ENCODE results near the gene THSD4.
A peak's percentile ranks its signal among the peaks of the same experiment; 100 is the strongest.
"Not testable (repeated sequence)": the region's sequence is repeated elsewhere in the genome, so short reads cannot be mapped to it uniquely, and the experiment has no call there.

THSD4 gene

DNA sequence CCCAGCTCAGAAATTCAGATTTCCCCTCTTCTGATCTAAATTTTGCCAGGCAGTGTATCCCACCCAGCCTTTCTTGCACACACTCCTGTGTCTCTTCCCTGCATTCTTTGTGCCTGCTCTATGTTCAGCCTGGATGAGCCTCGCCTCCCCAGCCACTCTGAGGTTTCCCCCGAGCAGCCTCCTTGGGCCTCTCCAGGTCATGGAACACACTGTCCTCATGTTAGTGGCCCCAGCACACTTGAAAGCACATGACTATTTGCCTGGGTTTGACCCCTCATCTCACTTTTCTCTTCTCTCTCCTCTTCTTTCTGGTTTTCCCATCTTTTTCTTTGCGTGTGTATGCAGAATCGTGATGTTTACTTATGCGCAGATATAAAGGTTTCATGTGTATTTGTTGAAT lies 3.1 kb downstream of the THSD4 start:
- in situ Hi-C loops (cut with MboI; ENCODE audit: low sequenced_read_pairs), result loop anchor here (5.0 kb wide), 1 partner anchor 324 kb away; no protein-coding TSS in a partner anchor
- no peak overlapping the region for H3K4me3 ChIP-seq

DNA sequence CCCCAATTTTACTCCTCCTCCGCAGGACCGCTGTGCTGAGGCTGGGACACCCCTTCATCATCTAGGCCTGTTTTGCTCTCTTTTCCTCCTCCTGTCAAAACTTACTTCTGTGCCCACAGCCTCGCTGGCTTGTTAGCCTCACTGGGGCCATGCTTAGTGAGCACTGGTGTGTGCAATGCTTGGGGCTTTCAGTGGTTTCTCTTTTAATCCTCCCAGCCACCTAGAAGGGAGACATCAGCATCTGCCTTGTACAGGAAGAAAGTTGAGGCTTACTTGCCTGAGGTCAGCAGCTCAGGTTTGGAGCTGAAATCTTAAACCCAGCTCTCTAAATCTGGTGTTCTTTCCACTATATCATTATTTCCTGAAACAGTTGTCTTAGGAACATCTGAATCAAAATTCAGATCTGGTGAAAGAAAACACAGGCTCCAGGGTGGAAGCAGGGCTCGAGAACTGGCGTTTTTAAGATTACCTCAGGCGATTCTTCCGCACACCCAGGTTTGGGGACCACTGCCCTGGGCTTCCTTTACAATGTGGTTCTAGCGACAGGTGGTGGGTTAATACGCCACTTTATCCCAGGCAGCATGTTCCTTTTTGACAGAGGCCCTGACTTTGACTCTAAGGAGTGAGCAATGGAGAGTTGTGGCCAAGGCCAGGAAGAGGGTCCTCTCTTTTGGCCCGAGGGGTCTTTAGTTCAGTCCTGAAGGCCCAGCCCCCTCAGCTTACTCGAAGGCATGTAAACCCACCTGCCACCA lies 3.8 kb downstream of the THSD4 start:
- Histone ChIP-seq H3K4me3 (no peak overlapping the region), H3K9me3 (no peaks in the 10 kb centered on the region)

More for the DNA sequence above, 3.1 kb downstream of the THSD4 start:
- no peak for DNase-seq (ENCODE audit: low spot score in 2 of 2)
- Histone ChIP-seq H3K27me3 (ENCODE audit: low read depth) (no peaks in the 10 kb centered on the region), H3K4me1 (0 out of 2 replicates have a peak, but pooled peaks cover 2% of the 10 kb centered on the region), H3K36me3 (replicated peaks) (no peaks in the 10 kb centered on the region), H3K9me3 (no peaks in the 10 kb centered on the region)

GRCh38 chr15:71120428-71120944 lies 5.2 kb downstream of the THSD4 start:
- Histone ChIP-seq H3K27me3 (ENCODE audit: low read depth) (no peaks in the 10 kb centered on the region), H3K9me3 (no peaks in the 10 kb centered on the region), H3K4me1 (no peaks in the 10 kb centered on the region), H3K36me3 (replicated peaks) (no peaks in the 10 kb centered on the region), H3K4me3 (no peak overlapping the region)
- in situ Hi-C loops (cut with MboI; ENCODE audit: low sequenced_read_pairs), result no loop called here
- DNase-seq (ENCODE audit: low spot score in 2 of 2), result no peak

More for the DNA sequence above, 3.8 kb downstream of the THSD4 start:
- Histone ChIP-seq H3K27me3 (ENCODE audit: low read depth) (no peaks in the 10 kb centered on the region), H3K4me1 (0 out of 2 replicates have a peak, but pooled peaks cover 2% of the 10 kb centered on the region), H3K36me3 (replicated peaks) (no peaks in the 10 kb centered on the region)
- no peak for DNase-seq (ENCODE audit: low spot score in 2 of 2)
- in situ Hi-C loops (cut with MboI; ENCODE audit: low sequenced_read_pairs), result loop anchor here (5.0 kb wide), 1 partner anchor 323 kb away; no protein-coding TSS in a partner anchor

GRCh38 chr15:71121442-71121841 lies 6.2 kb downstream of the THSD4 start:
- Histone ChIP-seq H3K4me3 (no peak overlapping the region), H3K27me3 (ENCODE audit: low read depth) (no peaks in the 10 kb centered on the region), H3K36me3 (replicated peaks) (no peaks in the 10 kb centered on the region), H3K4me1 (no peaks in the 10 kb centered on the region), H3K9me3 (no peaks in the 10 kb centered on the region)
- in situ Hi-C loops (cut with MboI; ENCODE audit: low sequenced_read_pairs), result no loop called here
- no peak for DNase-seq (ENCODE audit: low spot score in 2 of 2)

DNA sequence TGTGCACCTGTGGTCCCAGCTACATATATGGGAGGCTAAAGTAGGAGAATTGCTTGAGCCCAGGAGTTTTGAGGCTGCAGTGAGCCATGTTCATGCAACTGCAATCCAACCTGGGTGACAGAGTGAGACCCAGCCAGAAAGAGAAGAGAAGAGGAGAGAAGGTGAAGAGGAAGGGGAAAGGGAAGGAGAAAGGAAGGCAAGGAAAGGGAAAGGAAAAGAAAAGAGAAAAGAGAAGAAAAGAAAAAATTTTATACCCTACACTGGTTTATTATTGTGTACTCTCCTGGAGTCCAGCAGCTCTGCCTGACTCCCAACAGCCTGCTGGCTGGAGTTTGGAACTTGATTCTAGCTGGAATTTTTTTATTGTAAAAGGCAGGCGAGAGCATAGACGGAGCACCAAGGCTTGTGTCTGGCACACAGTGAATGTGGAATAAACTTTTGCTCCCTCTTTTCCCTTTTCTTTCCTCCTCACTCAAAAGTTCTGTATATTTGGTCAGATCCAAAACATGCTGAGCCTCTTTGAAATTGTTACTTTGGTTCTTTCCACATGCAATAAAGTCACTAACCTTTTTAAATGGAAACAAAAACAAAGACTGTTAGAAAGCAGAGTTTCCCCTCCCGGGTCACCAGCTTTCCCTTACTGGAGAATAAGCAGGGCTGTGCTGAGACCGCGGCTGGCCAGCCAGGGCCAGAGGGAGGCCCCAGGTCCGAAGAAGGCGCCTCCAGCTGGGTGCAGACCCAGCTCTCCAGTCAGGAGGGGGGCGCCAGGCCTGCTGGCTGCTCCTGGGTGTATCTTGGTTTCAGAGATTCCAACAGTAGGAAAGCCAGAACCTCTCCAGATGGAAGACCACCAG lies 9.9 kb downstream of the THSD4 start:
- Histone ChIP-seq H3K36me3 (replicated peaks) (no peaks in the 10 kb centered on the region), H3K4me1 (no peaks in the 10 kb centered on the region), H3K9me3 (no peaks in the 10 kb centered on the region), H3K27me3 (ENCODE audit: low read depth) (no peaks in the 10 kb centered on the region), H3K4me3 (no peak overlapping the region)
- no peak for DNase-seq (ENCODE audit: low spot score in 2 of 2)
- in situ Hi-C loops (cut with MboI; ENCODE audit: low sequenced_read_pairs), result no loop called here

- no peaks in the 10 kb centered on the region for H3K27me3 ChIP-seq (ENCODE audit: low read depth)
- H3K36me3 ChIP-seq (replicated peaks), result no peaks in the 10 kb centered on the region
- H3K4me1 ChIP-seq, result no peaks in the 10 kb centered on the region
- no peaks in the 10 kb centered on the region for H3K9me3 ChIP-seq
- H3K4me3 ChIP-seq, result no peak overlapping the region
- in situ Hi-C loops (cut with MboI; ENCODE audit: low sequenced_read_pairs), result no loop called here
- peak; percentile 32 to 58 for DNase-seq (ENCODE audit: low spot score in 2 of 2)
These were observed 10.7 kb downstream of the THSD4 start for GRCh38 chr15:71125831-71126450.

DNA sequence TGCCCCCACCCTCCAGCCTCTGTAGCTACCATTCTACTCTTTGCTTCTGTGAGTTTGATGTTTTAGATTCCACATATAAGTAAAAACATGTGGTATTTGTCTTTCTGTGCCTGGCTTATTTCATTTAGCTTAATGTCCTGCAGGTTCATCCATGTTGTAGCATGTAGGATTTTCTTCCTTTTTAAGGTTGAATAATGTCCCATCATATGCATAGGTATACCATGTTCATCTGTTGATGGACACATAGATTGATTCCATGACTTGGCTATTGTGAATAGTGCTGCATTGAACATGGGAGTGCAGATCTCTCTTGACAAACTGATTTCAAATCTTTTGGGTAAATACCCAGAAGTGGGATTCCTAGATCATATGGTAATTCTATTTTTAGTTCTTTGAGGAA lies 11.8 kb downstream of the THSD4 start:
- Histone ChIP-seq H3K36me3 (replicated peaks) (no peaks in the 10 kb centered on the region), H3K27me3 (ENCODE audit: low read depth) (no peaks in the 10 kb centered on the region), H3K4me1 (no peaks in the 10 kb centered on the region), H3K9me3 (no peaks in the 10 kb centered on the region), H3K4me3 (no peak overlapping the region)
- DNase-seq (ENCODE audit: low spot score in 2 of 2), result no peak
- in situ Hi-C loops (cut with MboI; ENCODE audit: low sequenced_read_pairs), result no loop called here

- in situ Hi-C loops (cut with MboI; ENCODE audit: low sequenced_read_pairs); H3K4me3 ChIP-seq; H3K36me3 ChIP-seq (replicated peaks); H3K4me1 ChIP-seq; H3K27me3 ChIP-seq (ENCODE audit: low read depth); DNase-seq (ENCODE audit: low spot score in 2 of 2); H3K9me3 ChIP-seq: not testable (repeated sequence)
These were observed 12.9 kb downstream of the THSD4 start for GRCh38 chr15:71128159-71128558.

- no peaks in the 10 kb centered on the region for H3K36me3 ChIP-seq (replicated peaks)
- H3K4me1 ChIP-seq, result no peaks in the 10 kb centered on the region
- no peak overlapping the region for H3K4me3 ChIP-seq
- H3K9me3 ChIP-seq, result no peaks in the 10 kb centered on the region
- no peaks in the 10 kb centered on the region for H3K27me3 ChIP-seq (ENCODE audit: low read depth)
- DNase-seq (ENCODE audit: low spot score in 2 of 2), result no peak
- in situ Hi-C loops (cut with MboI; ENCODE audit: low sequenced_read_pairs), result no loop called here
These were observed 13.8 kb downstream of the THSD4 start for GRCh38 chr15:71128939-71129562.

DNA sequence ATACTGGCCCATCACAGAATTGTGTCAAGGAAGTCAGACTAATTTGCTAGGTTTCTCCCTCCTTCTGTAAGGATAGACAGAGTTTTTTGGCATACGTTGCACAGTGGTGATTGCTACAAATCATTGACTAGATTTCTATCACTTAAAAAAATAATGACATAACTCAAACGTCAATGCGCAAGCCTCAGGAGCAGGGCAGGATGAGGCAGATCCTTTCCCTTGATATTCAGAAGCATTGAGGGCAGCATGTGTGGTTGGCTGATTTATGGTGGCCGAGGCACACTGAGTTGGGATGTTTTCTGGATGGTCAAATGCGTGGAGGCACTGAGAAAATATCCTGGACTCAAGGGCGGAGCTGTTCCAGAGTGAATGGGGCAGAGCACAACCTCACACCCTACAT lies 14.4 kb downstream of the THSD4 start:
- no peaks in the 10 kb centered on the region for H3K4me1 ChIP-seq
- no peak for DNase-seq (ENCODE audit: low spot score in 2 of 2)
- no peaks in the 10 kb centered on the region for H3K9me3 ChIP-seq
- H3K36me3 ChIP-seq (replicated peaks), result no peaks in the 10 kb centered on the region
- in situ Hi-C loops (cut with MboI; ENCODE audit: low sequenced_read_pairs), result no loop called here
- no peaks in the 10 kb centered on the region for H3K27me3 ChIP-seq (ENCODE audit: low read depth)
- H3K4me3 ChIP-seq, result no peak overlapping the region

DNA sequence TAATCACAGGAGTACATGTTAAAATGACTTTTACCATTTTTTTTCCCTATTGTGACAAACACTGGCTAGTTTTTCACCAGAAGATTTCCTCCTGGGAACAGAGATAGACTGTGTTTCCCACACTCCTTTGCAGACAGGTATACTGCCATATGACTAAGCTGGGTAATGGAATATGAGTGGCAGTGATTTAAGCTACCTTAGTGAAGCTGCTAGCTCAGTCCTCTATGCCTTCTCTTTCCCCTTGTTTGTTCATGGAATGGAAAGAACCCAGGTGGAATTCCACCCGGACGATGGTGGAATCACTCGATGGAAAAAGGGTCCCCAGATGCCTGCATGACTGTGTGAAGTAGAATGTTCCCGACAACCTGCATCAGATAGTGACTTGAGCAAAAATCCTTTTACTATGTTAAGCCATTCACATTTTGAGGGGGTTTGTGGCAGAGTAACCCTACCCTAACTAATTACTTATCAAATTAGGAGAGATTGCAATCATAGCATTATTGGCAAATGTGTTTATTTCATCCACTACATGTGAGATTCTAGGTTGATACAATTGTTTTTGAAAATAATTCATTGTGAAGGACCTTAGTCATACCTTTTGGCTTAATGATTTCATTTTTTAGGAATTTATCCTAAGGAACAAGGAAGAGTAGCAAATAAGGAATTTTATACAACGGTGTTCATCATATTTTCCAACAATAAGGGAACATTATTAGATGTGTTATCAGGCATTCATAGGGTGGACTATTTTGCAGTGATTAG lies 16.5 kb downstream of the THSD4 start:
- Histone ChIP-seq H3K36me3 (replicated peaks) (no peaks in the 10 kb centered on the region), H3K9me3 (no peaks in the 10 kb centered on the region), H3K27me3 (ENCODE audit: low read depth) (no peaks in the 10 kb centered on the region), H3K4me1 (no peaks in the 10 kb centered on the region), H3K4me3 (no peak overlapping the region)
- DNase-seq (ENCODE audit: low spot score in 2 of 2), result no peak
- in situ Hi-C loops (cut with MboI; ENCODE audit: low sequenced_read_pairs), result no loop called here

- in situ Hi-C loops (cut with MboI; ENCODE audit: low sequenced_read_pairs), result no loop called here
- H3K4me1 ChIP-seq, result no peaks in the 10 kb centered on the region
- no peak overlapping the region for H3K4me3 ChIP-seq
- no peaks in the 10 kb centered on the region for H3K27me3 ChIP-seq (ENCODE audit: low read depth)
- no peaks in the 10 kb centered on the region for H3K9me3 ChIP-seq
- DNase-seq (ENCODE audit: low spot score in 2 of 2), result peak in 1 of 2 experiments; percentile 56
- no peaks in the 10 kb centered on the region for H3K36me3 ChIP-seq (replicated peaks)
These were observed 18.6 kb downstream of the THSD4 start for GRCh38 chr15:71133747-71134472.

All from HAP-1 (cell line).